KOPT-K1 (cell line): ENCODE data around the gene EIF4H.
"Not testable (repeated sequence)": the region's sequence is repeated elsewhere in the genome, so short reads cannot be mapped to it uniquely, and the experiment has no call there.

Experiments
- H3K27ac ChIP-seq: fragments of 200-600 bp; sonication (generic); 2 replicates; pipeline ENCODE4 v1.5.1; 2016; ENCODE audit warnings: antibody characterized with exemption, mild to moderate bottlenecking, low read depth, low read length; ENCODE audit not compliant: poor library complexity, severe bottlenecking
- H3K36me3 ChIP-seq: fragments of 200-600 bp; sonication (generic); 2 replicates; pipeline ENCODE4 v1.5.1; 2017; ENCODE audit warnings: antibody characterized with exemption, mild to moderate bottlenecking, low read length, moderate library complexity; ENCODE audit not compliant: insufficient read depth
- H3K9me3 ChIP-seq: fragments of 200-600 bp; sonication (generic); 2 replicates; pipeline ENCODE4 v1.5.1; 2017; ENCODE audit warnings: antibody characterized with exemption, low read length, mild to moderate bottlenecking; ENCODE audit not compliant: insufficient read depth, poor library complexity, severe bottlenecking

Gene EIF4H

GRCh38 chr7:74183653-74184450, 9.7 kb downstream of the EIF4H start:
- H3K27ac ChIP-seq, result no peak overlapping the region
- H3K9me3 ChIP-seq, result no peaks in the 10 kb centered on the region
- H3K36me3 ChIP-seq, result peaks cover 100% of the 10 kb centered on the region

DNA sequence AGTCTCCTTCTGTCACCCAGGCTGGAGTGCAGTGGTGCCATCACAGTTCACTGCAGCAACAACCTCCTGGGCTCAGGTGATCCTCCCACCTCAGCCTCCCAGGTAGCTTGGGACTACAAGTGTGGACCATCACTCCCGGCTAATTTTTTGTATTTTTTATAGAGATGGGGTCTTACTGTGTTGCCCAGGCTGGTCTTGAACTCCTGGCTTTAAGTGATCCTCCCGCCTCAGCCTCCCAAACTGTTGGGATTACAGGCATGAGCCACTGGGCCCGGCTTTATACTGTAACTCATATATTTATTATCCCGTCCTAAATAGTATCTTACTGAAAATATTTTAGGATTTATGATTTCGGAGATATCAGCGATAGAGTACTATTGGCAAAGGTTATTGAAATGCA, 10.9 kb downstream of the EIF4H start:
- Histone ChIP-seq H3K36me3 (peaks cover 100% of the 10 kb centered on the region), H3K9me3 (no peaks in the 10 kb centered on the region), H3K27ac (no peak overlapping the region)

DNA sequence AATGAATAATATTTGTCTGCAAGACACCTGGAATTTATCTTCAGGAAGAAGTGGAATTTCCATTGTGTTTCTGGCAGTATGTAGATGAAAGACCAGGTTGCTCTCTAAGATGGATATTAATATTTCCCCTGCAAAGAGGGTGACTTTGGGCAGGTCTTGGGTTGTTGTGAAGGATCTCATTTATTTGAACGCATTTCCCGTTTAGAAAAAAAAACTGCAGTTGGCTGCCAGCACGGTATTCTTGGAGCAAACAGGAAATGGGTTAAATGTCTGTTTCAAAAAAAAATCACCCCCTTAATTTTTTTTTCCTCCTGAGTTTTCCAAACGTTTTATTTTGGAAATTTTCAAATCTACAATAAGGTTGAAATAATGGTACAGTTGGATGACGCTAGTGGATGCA, 11.5 kb downstream of the EIF4H start:
- peaks cover 100% of the 10 kb centered on the region for H3K36me3 ChIP-seq
- H3K9me3 ChIP-seq, result no peaks in the 10 kb centered on the region
- no peak overlapping the region for H3K27ac ChIP-seq

GRCh38 chr7:74187915-74188675, 13.9 kb downstream of the EIF4H start:
- no peak overlapping the region for H3K27ac ChIP-seq
- H3K9me3 ChIP-seq, result no peaks in the 10 kb centered on the region
- H3K36me3 ChIP-seq, result peaks cover 100% of the 10 kb centered on the region

DNA sequence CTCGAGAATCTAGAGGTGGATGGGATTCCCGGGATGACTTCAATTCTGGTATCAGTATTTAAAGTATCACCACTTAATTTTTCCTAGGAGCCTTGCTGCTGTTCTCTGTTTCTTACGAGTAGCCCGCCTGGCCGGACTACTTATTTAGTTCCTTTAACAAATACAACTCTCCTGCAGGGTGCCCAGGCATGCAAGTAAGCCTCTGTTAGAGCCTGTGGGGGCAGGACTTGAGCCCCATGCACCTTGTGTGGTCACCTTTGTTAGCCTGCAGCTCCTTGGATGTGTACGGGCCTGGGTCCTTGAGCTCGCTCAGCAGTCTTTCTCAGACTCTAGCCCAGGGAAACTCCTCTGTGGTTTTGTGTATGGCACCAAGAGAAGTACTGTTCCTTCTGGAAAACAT, 16.1 kb downstream of the EIF4H start:
- no peak overlapping the region for H3K27ac ChIP-seq
- H3K9me3 ChIP-seq, result no peaks in the 10 kb centered on the region
- H3K36me3 ChIP-seq, result peaks cover 100% of the 10 kb centered on the region

DNA sequence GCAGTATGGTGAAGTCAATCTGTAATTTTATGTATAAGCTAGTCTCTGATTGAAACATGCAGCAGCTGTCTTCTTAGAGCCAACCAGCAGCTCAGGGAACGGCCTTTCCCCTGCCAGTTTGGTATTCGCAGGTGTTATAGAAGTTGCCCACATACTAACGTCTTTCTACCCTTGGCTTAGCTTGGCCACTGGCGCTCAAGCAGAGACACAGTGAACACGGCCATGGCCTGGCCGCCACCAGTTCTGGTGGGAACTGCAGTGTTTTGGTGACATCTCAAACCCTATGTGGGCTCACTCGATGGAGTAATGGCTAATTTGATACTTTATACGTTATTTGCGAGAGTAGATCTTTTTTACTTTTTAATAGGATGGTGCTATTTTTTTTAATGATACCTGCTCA, 17.1 kb downstream of the EIF4H start:
- Histone ChIP-seq H3K27ac (no peak overlapping the region), H3K9me3 (no peaks in the 10 kb centered on the region), H3K36me3 (peaks cover 100% of the 10 kb centered on the region)

GRCh38 chr7:74193054-74193453, 18.9 kb downstream of the EIF4H start:
- Histone ChIP-seq H3K36me3 (peaks cover 99% of the 10 kb centered on the region), H3K9me3 (no peaks in the 10 kb centered on the region), H3K27ac (no peak overlapping the region)

DNA sequence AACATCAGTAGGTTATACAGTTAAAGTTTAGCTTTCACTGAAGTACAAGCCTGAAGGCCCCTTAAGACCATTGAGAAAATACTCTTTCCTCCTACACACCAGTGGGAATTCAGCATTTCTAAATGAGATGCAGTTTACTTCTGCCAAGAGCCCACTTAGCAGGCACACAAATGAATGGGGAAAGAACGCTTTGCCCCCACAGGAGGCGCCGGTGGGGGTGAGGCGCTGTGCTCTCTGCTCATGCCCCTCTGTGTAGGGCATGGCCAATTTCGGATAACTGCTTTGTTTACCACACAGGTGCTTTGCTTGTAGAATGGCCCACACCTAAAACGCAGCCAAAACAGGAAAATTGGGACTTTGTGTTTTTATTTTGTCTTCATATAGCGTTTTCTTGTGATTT, 19.8 kb downstream of the EIF4H start:
- H3K36me3 ChIP-seq, result peaks cover 97% of the 10 kb centered on the region
- no peak overlapping the region for H3K27ac ChIP-seq
- H3K9me3 ChIP-seq, result no peaks in the 10 kb centered on the region

DNA sequence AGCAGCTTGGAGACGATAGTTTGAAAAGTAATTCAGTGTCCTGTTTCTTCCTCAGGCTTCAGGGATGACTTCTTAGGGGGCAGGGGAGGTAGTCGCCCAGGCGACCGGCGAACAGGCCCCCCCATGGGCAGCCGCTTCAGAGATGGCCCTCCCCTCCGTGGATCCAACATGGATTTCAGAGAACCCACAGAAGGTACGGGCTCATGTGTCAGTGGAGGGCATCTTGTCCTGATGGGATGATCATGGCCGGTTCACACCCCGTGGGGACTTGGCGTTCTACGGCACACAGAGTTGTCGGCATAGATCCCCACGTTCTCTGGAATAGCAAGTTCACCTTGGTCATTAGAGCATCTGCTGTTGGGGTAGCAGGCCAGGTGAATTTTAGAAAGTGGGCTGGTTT, 20.5 kb downstream of the EIF4H start:
- H3K9me3 ChIP-seq, result no peaks in the 10 kb centered on the region
- no peak overlapping the region for H3K27ac ChIP-seq
- H3K36me3 ChIP-seq, result peaks cover 97% of the 10 kb centered on the region

- peaks cover 94% of the 10 kb centered on the region for H3K36me3 ChIP-seq
- not testable (repeated sequence) for H3K27ac ChIP-seq, H3K9me3 ChIP-seq
Measured at GRCh38 chr7:74195139-74195860, 21.1 kb downstream of the EIF4H start.

- not testable (repeated sequence) for H3K9me3 ChIP-seq, H3K27ac ChIP-seq
- H3K36me3 ChIP-seq, result peaks cover 86% of the 10 kb centered on the region
Measured at GRCh38 chr7:74195968-74196654, 22.0 kb downstream of the EIF4H start.

DNA sequence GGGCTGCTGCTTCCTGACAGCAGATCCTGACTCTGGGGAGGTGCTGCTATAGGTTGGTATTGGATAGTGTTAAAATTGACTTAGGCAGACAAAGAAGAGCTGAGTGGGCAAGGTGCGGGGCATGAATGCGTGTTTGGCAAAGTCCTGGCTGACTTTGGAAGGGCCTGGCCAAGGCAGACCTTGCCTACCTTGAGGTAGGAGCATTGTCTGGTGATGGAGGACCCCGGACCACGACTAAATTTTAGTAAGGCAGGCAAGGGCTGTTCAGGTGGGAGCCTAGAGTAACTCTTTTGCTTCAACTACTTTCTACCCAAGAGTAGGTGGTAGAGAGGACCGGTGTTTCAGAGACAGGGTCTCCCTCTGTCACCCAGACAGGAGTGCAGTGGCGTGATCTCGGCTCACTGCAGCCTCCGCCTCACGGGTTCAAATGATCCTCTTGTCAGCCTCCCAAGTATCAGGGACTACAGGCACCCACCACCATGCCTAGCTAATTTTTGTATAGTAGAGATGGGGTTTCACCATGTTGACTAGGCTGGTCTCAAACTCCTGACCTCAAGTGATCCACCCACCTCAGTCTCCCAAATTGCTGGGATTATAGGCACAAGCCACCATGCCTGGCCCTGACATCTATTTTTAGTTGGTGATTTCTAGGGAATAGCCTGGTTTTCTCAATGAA, 23.4 kb downstream of the EIF4H start:
- Histone ChIP-seq H3K36me3 (peaks cover 71% of the 10 kb centered on the region), H3K27ac (no peak overlapping the region)

DNA sequence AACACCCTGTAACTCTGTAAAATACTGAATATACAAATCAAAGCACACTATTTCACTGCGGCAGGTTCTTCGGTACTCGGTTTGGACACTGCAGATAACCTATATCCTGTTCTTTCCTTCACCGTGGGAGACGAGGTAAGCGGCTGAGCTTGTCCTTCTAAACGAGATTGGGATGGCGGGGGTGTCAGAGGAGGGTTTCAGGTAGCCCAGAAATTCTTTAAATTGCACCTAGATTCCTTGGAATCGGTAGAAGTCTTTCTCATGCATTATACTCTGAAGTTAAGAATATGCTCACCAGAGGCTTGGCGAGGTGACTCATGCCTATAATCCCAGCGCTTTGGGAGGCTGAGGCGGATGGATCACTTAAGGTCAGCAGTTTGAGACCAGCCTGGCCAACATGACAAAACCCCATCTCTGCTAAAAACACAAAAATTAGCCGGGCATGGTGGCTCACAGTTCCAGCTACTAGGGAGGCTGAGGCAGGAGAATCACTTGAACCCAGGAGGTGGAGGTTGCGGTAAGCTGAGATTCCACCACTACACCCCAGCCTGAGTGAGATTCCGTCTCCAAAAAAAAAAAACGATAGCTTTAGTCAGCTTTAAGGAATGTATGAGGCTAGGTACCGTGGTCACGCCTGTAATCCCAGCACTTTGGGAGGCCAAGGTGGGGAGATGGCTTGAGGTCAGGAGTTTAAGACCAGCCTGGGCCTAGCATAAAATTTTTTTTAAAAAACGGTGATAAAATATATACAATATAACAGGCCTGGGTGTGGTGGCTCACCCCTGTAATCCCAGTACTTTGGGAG, 25.6 kb downstream of the EIF4H start:
- Histone ChIP-seq H3K9me3 (no peaks in the 10 kb centered on the region), H3K27ac (no peak overlapping the region)

More for the DNA sequence above, 23.4 kb downstream of the EIF4H start:
- no peaks in the 10 kb centered on the region for H3K9me3 ChIP-seq

More for the DNA sequence above, 25.6 kb downstream of the EIF4H start:
- H3K36me3 ChIP-seq, result peaks cover 50% of the 10 kb centered on the region
